ENCODE measurements around the gene SNAP23. TPM values are rescaled to one million over a fixed set of nuclear protein-coding genes. Genes with fewer than 3 reads are reported as not detected.

Gene SNAP23
- total RNA-seq, 2 experiments from 2014 or later = 19.9 to 48.3 TPM

GRCh38 chr15:42576040-42576594, 80.7 kb downstream of the SNAP23 start:
- H3K79me2 ChIP-seq (ENCODE audit: insufficient read depth, low read depth, low read length) = peaks cover 11% of the 10 kb centered on the region; the same call in 1 of the 2 replicates
- no TSS peak for BruUV-seq (replicated peaks)
- no peaks in the 10 kb centered on the region; the same call in 1 of the 2 replicates for H3K36me3 ChIP-seq (ENCODE audit: insufficient read depth, low read length)
- intact Hi-C loops (cut with micrococcal nuclease; ENCODE audit: unreplicated experiment) = loop anchor here (5.0 kb wide), 2 partner anchors 76 to 341 kb away; no protein-coding TSS in a partner anchor
- peak overlapping the region; percentile 62 for H2AFZ ChIP-seq (ENCODE audit: low read length)
- no peak for TF ChIP-seq EZH2phosphoT487 (IDR thresholded peaks at IDR 0.05; ENCODE audit: borderline replicate concordance, low read depth, low read length)
- no peak for TF ChIP-seq CTCF (conservative IDR thresholded peaks at IDR 0.05; ENCODE audit: low read length)
- no peak for DNase-seq (ENCODE audit: low spot score)
- no peaks in the 10 kb centered on the region; the same call in 1 of the 2 replicates for H3K9me3 ChIP-seq (ENCODE audit: low read length)
- H3K27ac ChIP-seq (ENCODE audit: low read depth, low read length, poor library complexity, severe bottlenecking) = no peak overlapping the region
- peak overlapping the region; percentile 78 for H3K4me2 ChIP-seq (ENCODE audit: low read length)
- POLR2A ChIA-PET = interaction anchor here (1.0 to 1.6 kb wide), 4 partner anchors 8 to 32 kb away, joined by 3 to 5 read pairs (median 4); no protein-coding TSS in a partner anchor
- H3K9me2 ChIP-seq (ENCODE audit: insufficient read depth, low read length) = no peaks in the 10 kb centered on the region
- CTCF ChIA-PET (ENCODE audit: unreplicated experiment) = no interaction called here
- H3K4me1 ChIP-seq (ENCODE audit: insufficient read depth, low read length, poor library complexity, severe bottlenecking) = peaks cover 36% of the 10 kb centered on the region
- H3K4me3 ChIP-seq (ENCODE audit: low read depth, low read length, poor library complexity, severe bottlenecking) = peak overlapping the region; percentile 79
- H4K20me1 ChIP-seq (ENCODE audit: insufficient read depth, low read length) = no peaks in the 10 kb centered on the region

- Histone ChIP-seq H3K36me3 (ENCODE audit: insufficient read depth, low read length) (no peaks in the 10 kb centered on the region; the same call in 1 of the 2 replicates), H3K4me3 (ENCODE audit: low read depth, low read length, poor library complexity, severe bottlenecking) (peak overlapping the region; percentile 79), H3K27ac (ENCODE audit: low read depth, low read length, poor library complexity, severe bottlenecking) (no peak overlapping the region), H4K20me1 (ENCODE audit: insufficient read depth, low read length) (no peaks in the 10 kb centered on the region), H3K79me2 (ENCODE audit: insufficient read depth, low read depth, low read length) (peaks cover 11% of the 10 kb centered on the region; the same call in 1 of the 2 replicates), H2AFZ (ENCODE audit: low read length) (no peak overlapping the region), H3K4me1 (ENCODE audit: insufficient read depth, low read length, poor library complexity, severe bottlenecking) (peaks cover 40% of the 10 kb centered on the region), H3K9me2 (ENCODE audit: insufficient read depth, low read length) (no peaks in the 10 kb centered on the region), H3K4me2 (ENCODE audit: low read length) (peak overlapping the region; percentile 78), H3K9me3 (ENCODE audit: low read length) (no peaks in the 10 kb centered on the region; the same call in 1 of the 2 replicates)
- DNase-seq (ENCODE audit: low spot score) = peak; percentile 36
- ChIA-PET CTCF (ENCODE audit: unreplicated experiment) (no interaction called here), POLR2A (no interaction called here)
- no peak for TF ChIP-seq EZH2phosphoT487 (IDR thresholded peaks at IDR 0.05; ENCODE audit: borderline replicate concordance, low read depth, low read length)
- intact Hi-C loops (cut with micrococcal nuclease; ENCODE audit: unreplicated experiment) = loop anchor here (5.0 kb wide), 2 partner anchors 76 to 341 kb away; no protein-coding TSS in a partner anchor
- BruUV-seq (replicated peaks) = no TSS peak
Measured at GRCh38 chr15:42576776-42577175, 81.3 kb downstream of the SNAP23 start.

- POLR2A ChIA-PET = no interaction called here
- no peak overlapping the region for H2AFZ ChIP-seq (ENCODE audit: low read length)
- H3K4me2 ChIP-seq (ENCODE audit: low read length) = peak overlapping the region; percentile 78; the same call in 1 of the 2 replicates
- H3K4me3 ChIP-seq (ENCODE audit: low read depth, low read length, poor library complexity, severe bottlenecking) = no peak overlapping the region
- no peak overlapping the region for H3K27ac ChIP-seq (ENCODE audit: low read depth, low read length, poor library complexity, severe bottlenecking)
- H3K4me1 ChIP-seq (ENCODE audit: insufficient read depth, low read length, poor library complexity, severe bottlenecking) = peaks cover 44% of the 10 kb centered on the region
- CTCF ChIA-PET (ENCODE audit: unreplicated experiment) = no interaction called here
- TF ChIP-seq EZH2phosphoT487 (IDR thresholded peaks at IDR 0.05; ENCODE audit: borderline replicate concordance, low read depth, low read length) (no peak), CTCF (conservative IDR thresholded peaks at IDR 0.05; ENCODE audit: low read length) (no peak)
- peaks cover 11% of the 10 kb centered on the region; the same call in 1 of the 2 replicates for H3K79me2 ChIP-seq (ENCODE audit: insufficient read depth, low read depth, low read length)
- no peaks in the 10 kb centered on the region; the same call in 1 of the 2 replicates for H3K9me3 ChIP-seq (ENCODE audit: low read length)
- DNase-seq (ENCODE audit: low spot score) = peak; percentile 29
- intact Hi-C loops (cut with micrococcal nuclease; ENCODE audit: unreplicated experiment) = loop anchor here (5.0 kb wide), 2 partner anchors 75 to 340 kb away; no protein-coding TSS in a partner anchor
- H3K9me2 ChIP-seq (ENCODE audit: insufficient read depth, low read length) = no peaks in the 10 kb centered on the region
- H3K36me3 ChIP-seq (ENCODE audit: insufficient read depth, low read length) = no peaks in the 10 kb centered on the region; the same call in 1 of the 2 replicates
- no TSS peak for BruUV-seq (replicated peaks)
- no peaks in the 10 kb centered on the region for H4K20me1 ChIP-seq (ENCODE audit: insufficient read depth, low read length)
Measured at GRCh38 chr15:42577514-42578031, 82.1 kb downstream of the SNAP23 start.

Data from OCI-LY7 (cell line).